Neural progenitor cell (in vitro differentiated cells): ENCODE measurements around the gene HNRNPM.

ENCODE experiments used
- EZH2phosphoT487 ChIP-seq: fragments of 200-600 bp; sonication (generic); IDR thresholded peaks from 2 replicates; pipeline ENCODE4 v1.6.1; 2017; ENCODE audit warnings: antibody characterized with exemption
- TF ChIP-seq, protein P1 (sequence below): fragments of 200-600 bp; sonication (generic); IDR thresholded peaks from 2 replicates; pipeline ENCODE4 v1.5.1; 2017; ENCODE audit warnings: antibody characterized with exemption, mild to moderate bottlenecking

DNA sequence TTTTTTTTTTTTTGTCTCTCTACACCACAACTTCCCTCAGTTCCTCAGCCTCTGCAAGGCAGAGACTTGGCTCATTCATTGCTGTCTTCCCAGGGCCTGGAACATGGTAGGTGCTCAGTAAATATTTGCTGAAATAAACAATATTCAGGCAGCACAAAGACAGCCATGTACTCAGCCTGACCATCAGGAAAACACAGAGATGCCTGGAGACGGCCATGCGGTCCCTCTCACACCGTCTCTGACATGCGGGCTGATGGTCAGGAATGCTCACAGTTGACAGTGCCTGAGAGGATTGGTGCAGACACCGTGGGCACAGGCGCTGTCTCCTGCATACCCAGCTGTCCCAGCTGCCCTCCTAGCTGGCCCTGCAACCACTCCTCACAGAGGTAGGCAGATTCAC lies 56.7 kb downstream of the HNRNPM start:
- TF ChIP-seq, protein P1, sequence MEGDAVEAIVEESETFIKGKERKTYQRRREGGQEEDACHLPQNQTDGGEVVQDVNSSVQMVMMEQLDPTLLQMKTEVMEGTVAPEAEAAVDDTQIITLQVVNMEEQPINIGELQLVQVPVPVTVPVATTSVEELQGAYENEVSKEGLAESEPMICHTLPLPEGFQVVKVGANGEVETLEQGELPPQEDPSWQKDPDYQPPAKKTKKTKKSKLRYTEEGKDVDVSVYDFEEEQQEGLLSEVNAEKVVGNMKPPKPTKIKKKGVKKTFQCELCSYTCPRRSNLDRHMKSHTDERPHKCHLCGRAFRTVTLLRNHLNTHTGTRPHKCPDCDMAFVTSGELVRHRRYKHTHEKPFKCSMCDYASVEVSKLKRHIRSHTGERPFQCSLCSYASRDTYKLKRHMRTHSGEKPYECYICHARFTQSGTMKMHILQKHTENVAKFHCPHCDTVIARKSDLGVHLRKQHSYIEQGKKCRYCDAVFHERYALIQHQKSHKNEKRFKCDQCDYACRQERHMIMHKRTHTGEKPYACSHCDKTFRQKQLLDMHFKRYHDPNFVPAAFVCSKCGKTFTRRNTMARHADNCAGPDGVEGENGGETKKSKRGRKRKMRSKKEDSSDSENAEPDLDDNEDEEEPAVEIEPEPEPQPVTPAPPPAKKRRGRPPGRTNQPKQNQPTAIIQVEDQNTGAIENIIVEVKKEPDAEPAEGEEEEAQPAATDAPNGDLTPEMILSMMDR, result no peak
- TF ChIP-seq EZH2phosphoT487, result no peak
